ENCODE measurements around the gene TRAF3IP1. TPM values are rescaled to one million over a fixed set of nuclear protein-coding genes. Genes with fewer than 3 reads are reported as not detected.

TRAF3IP1 gene
- total and polyA plus RNA-seq, 2 of the 13 experiments (the other 11 are each of a cell fraction or from before 2014, with no cell fraction given) = 4.1 to 12.9 TPM

DNA sequence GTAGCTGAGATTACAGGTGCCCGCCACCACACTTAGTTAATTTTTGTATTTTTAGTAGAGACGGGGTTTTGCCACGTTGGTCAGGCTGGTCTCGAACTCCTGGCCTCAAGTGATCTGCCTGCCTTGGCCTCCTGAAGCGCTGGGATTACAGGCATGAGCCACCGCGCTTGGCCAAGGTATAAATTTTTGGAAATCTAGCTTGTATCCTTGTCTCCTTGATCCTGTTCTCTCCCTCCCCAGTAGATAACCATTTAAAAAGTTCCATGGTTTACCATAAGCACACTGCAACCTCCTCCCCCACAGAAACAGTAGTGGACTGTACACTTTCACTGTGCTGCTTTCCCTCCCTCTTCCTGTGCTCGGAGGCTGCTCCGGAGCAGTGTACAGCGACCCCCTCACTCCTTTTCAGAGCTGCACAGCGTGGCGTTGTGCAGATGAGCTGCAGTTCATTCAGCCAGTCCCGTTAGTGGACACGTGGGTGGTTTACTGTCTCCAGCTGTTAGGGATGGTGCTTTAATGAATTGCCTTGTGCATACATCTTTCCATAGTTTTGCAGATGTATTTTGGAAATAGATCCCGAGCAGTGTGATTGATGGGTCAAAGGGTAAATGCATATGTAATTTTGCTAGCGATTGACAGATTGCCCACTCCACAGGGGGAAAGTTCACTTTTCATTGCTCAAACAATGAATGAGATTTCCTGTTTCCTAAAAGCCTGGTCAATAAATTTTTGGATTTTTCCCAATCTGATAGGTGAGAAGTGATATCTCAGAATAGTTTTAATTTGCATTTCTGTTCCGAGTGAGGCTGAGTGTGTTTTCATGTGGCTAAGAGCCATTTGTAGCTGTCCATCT is 121.2 kb downstream of the TRAF3IP1 start (continued):
- TF ChIP-seq STAG1 (CRISPR knock-in tag; IDR thresholded peaks at IDR 0.05) (peak; percentile 72), ZNF7 (CRISPR knock-in tag; IDR thresholded peaks at IDR 0.05) (0 out of 2 replicates have a peak, but pooled peaks have one; percentile 13), ZNF430 (CRISPR knock-in tag; IDR thresholded peaks at IDR 0.05) (peak; percentile 9; the same call in 1 of the 2 replicates), GATA4 (IDR thresholded peaks at IDR 0.05; ENCODE audit: borderline replicate concordance, low read depth) (no peak), ZNF446 (CRISPR knock-in tag; IDR thresholded peaks at IDR 0.05) (no peak), ZNF20 (CRISPR knock-in tag; IDR thresholded peaks at IDR 0.05) (no peak), ZNF253 (CRISPR knock-in tag; IDR thresholded peaks at IDR 0.05; ENCODE audit: borderline replicate concordance) (no peak), TP53 (CRISPR knock-in tag; conservative IDR thresholded peaks at IDR 0.05) (no peak), GABPA (IDR thresholded peaks at IDR 0.05; ENCODE audit: low read depth, low read length) (no peak), GABPA (CRISPR knock-in tag; IDR thresholded peaks at IDR 0.05; ENCODE audit: low read depth) (peak; percentile 66), ZNF350 (CRISPR knock-in tag; IDR thresholded peaks at IDR 0.05; ENCODE audit: borderline replicate concordance, low read depth) (peak; percentile 91), FOXP4 (CRISPR knock-in tag; IDR thresholded peaks at IDR 0.05) (peak; percentile 92), ZNF891 (CRISPR knock-in tag; IDR thresholded peaks at IDR 0.05) (peak; percentile 86; the same call in 1 of the 2 replicates)
- TF ChIP-seq, protein P1, sequence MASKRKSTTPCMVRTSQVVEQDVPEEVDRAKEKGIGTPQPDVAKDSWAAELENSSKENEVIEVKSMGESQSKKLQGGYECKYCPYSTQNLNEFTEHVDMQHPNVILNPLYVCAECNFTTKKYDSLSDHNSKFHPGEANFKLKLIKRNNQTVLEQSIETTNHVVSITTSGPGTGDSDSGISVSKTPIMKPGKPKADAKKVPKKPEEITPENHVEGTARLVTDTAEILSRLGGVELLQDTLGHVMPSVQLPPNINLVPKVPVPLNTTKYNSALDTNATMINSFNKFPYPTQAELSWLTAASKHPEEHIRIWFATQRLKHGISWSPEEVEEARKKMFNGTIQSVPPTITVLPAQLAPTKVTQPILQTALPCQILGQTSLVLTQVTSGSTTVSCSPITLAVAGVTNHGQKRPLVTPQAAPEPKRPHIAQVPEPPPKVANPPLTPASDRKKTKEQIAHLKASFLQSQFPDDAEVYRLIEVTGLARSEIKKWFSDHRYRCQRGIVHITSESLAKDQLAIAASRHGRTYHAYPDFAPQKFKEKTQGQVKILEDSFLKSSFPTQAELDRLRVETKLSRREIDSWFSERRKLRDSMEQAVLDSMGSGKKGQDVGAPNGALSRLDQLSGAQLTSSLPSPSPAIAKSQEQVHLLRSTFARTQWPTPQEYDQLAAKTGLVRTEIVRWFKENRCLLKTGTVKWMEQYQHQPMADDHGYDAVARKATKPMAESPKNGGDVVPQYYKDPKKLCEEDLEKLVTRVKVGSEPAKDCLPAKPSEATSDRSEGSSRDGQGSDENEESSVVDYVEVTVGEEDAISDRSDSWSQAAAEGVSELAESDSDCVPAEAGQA (IDR thresholded peaks at IDR 0.05; ENCODE audit: low read depth) = no peak
- TF ChIP-seq, protein P1 (CRISPR knock-in tag; IDR thresholded peaks at IDR 0.05; ENCODE audit: borderline replicate concordance) = no peak
- TF ChIP-seq, protein P2, sequence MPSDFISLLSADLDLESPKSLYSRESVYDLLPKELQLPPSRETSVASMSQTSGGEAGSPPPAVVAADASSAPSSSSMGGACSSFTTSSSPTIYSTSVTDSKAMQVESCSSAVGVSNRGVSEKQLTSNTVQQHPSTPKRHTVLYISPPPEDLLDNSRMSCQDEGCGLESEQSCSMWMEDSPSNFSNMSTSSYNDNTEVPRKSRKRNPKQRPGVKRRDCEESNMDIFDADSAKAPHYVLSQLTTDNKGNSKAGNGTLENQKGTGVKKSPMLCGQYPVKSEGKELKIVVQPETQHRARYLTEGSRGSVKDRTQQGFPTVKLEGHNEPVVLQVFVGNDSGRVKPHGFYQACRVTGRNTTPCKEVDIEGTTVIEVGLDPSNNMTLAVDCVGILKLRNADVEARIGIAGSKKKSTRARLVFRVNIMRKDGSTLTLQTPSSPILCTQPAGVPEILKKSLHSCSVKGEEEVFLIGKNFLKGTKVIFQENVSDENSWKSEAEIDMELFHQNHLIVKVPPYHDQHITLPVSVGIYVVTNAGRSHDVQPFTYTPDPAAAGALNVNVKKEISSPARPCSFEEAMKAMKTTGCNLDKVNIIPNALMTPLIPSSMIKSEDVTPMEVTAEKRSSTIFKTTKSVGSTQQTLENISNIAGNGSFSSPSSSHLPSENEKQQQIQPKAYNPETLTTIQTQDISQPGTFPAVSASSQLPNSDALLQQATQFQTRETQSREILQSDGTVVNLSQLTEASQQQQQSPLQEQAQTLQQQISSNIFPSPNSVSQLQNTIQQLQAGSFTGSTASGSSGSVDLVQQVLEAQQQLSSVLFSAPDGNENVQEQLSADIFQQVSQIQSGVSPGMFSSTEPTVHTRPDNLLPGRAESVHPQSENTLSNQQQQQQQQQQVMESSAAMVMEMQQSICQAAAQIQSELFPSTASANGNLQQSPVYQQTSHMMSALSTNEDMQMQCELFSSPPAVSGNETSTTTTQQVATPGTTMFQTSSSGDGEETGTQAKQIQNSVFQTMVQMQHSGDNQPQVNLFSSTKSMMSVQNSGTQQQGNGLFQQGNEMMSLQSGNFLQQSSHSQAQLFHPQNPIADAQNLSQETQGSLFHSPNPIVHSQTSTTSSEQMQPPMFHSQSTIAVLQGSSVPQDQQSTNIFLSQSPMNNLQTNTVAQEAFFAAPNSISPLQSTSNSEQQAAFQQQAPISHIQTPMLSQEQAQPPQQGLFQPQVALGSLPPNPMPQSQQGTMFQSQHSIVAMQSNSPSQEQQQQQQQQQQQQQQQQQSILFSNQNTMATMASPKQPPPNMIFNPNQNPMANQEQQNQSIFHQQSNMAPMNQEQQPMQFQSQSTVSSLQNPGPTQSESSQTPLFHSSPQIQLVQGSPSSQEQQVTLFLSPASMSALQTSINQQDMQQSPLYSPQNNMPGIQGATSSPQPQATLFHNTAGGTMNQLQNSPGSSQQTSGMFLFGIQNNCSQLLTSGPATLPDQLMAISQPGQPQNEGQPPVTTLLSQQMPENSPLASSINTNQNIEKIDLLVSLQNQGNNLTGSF (CRISPR knock-in tag; IDR thresholded peaks at IDR 0.05) = no peak
